Stimulated activated CD4-positive, alpha-beta T cell treated with anti-CD3 and anti-CD28 coated beads, Interleukin-12 subunit alpha, Interleukin-12 subunit beta, amount 100 ng/mL, for 4 hours (primary cell): ENCODE data around the gene ERICH3.
"Not testable (repeated sequence)": the region's sequence is repeated elsewhere in the genome, so short reads cannot be mapped to it uniquely, and the experiment has no call there.

Experiments
- DNase-seq: peaks from one replicate; pipeline ENCODE4 v3.0.0-alpha.2; 2020

Gene ERICH3

GRCh38 chr1:74674278-74675048, 871 bp upstream of the ERICH3 start:
- DNase-seq = no peak

GRCh38 chr1:74670866-74671265, 2.7 kb downstream of the ERICH3 start:
- DNase-seq = not testable (repeated sequence)

DNA sequence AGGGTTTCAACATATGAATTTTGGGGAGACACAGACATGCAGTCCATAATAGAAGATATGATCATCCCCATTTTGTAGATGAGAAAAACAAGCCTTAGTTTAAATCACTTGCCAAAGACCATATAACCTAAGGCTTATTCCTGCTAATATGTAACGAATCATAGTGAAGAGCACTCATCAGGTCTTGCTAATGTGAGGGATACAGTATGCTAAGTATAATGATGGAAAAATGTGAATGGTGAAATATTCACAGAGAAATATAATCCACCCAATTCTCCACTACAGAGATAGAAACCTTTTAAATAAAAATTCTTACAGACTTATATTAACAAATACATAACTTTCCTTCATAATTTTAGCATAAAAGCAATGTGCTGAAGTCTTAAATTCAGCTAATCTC, 18.9 kb downstream of the ERICH3 start:
- no peak for DNase-seq

- DNase-seq = no peak
Observed at GRCh38 chr1:74652711-74653139, 20.9 kb downstream of the ERICH3 start.

- no peak for DNase-seq
Observed at GRCh38 chr1:74650561-74650960, 23.0 kb downstream of the ERICH3 start.

GRCh38 chr1:74641876-74642275, 31.7 kb downstream of the ERICH3 start:
- DNase-seq = no peak

- no peak for DNase-seq
Observed at GRCh38 chr1:74641161-74641560, 32.4 kb downstream of the ERICH3 start.

DNA sequence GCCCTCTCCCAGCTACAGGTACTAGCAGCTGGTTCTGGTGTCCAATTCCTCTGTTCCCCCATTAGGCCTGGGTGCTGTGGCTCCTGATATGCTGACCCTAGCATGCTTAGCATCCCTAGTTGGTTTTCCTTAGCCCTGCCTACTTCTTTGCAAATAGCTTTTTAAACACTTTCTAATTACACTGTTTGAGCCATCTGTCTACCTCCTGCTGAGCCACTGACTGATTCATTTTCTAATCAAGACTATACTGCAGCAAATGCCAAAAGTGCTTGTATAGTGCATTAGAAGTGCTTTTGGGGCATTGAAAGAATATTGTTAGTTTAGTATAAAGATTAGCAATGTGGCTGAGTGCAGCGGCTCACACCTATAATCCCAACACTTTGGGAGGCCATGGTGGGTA, 36.3 kb downstream of the ERICH3 start:
- no peak for DNase-seq

DNA sequence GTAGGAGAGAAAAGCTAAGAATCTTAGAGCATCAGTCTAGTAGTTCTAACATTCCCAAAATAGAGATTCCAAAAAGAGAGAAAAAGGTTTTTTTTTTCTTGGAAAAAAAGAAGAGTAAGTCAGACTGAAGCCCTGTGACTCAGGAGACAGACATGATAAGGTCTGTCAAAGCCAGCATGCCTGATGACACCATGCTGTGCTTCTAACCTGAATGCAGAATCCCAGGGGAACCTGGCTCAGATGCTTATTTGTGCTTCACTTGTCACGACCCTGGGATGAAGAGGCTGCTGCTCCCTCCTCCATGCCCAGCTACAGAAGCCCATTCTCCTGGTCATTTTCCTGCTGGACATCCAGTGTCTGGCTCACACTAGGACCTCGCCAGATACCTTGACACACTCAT, 44.3 kb downstream of the ERICH3 start:
- no peak for DNase-seq

DNA sequence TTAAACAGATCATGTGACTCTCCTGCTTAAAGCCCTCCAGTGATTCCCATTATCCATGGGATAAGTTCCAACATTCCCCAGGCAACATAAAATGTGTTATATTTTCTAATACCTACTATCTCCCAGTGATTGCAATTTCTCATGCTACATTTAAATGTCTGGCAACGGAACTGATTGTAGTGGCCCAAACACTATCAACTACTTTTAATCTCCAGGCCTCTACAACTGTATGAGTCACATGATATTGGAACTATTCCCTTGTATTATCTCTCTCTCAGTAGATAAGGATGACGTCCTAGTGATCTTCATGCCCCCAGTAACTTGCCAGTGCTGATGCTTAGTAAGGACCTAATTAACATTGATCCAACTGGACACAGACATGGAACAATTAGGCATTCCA, 49.9 kb downstream of the ERICH3 start:
- no peak for DNase-seq

GRCh38 chr1:74620242-74620641, 53.4 kb downstream of the ERICH3 start:
- no peak for DNase-seq

GRCh38 chr1:74618974-74619373, 54.6 kb downstream of the ERICH3 start:
- no peak for DNase-seq

DNA sequence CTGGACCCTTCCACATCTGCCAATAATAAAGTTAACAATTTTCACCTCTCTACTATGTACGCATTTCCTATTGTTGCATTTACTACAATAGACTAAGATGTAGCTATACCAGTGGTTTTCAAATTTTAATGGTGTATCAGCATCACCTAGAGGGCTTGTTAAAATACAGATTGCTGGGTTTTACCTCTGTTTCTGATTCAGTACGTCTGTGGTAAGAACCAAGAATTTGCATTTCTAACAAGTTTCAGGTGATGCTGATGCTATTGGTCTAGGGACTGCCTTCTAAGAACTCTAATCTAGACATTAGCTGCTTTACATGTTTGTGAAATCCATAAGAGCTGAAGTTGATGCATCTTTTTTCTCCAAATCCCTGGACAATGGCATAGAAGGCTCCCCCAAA, 59.7 kb downstream of the ERICH3 start:
- no peak for DNase-seq

DNA sequence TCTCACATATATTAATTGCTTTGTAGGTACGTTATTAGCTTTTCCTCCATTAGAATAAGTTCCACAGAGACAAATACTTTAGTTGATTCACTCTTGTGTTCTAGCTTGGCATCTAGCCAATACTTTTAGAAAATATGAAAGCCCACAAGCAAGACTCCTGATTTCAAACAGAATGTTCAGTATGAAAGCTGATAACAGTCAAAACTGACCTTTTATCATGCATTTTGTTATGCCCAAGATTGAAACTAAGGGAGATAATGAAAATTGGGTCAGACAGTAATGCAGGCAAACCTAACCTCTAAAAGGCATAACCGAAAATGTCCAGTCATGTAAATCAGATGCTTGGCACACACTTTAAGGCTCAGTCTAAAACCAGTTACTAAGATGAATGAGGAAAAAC, 61.7 kb downstream of the ERICH3 start:
- DNase-seq = no peak

DNA sequence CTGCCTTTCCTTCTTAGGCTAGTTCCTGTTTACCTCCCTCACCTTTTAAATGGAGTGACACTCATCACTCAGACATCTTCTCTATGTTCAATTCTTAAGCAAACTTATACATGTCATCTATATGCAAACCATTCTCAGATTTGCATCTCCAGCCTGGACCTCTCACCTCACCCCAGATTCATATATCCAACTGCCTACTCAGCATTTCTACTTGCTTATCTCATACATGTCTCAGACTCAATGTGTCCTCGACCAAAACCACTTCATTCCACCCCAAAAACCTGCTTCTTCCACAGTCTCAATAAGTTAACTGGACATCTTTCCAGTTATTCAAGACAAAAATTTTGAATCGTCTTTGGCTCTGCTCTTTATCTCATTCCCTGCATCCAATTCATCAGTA, 62.6 kb downstream of the ERICH3 start:
- no peak for DNase-seq

DNA sequence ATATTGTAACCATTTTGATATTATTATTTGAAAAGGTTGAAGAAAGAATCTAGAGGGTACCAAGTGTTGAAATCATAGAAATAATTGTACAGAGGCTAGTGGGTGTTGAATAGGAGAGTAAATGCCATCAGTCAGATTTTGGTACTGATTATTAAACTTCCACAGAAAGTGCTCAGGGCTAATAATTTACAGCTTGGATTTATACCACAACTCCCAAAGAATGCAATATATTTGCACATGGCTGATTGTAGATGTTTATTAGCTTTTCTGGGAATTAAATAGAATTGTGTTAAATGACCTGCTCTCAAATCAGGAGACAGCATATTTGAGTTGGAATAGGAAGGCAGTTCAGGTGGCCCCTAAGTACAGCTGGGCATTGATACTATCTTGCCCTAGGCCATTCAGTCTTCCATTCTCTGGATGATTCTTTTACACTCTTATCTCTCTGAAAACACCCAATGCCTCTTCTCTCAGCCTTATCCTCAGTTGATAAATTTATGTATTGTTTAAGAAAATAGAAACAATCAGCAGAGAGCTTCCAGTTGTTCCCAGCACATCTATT, 63.7 kb downstream of the ERICH3 start:
- no peak for DNase-seq

- DNase-seq = no peak
Observed at GRCh38 chr1:74596717-74597116, 76.9 kb downstream of the ERICH3 start.

DNA sequence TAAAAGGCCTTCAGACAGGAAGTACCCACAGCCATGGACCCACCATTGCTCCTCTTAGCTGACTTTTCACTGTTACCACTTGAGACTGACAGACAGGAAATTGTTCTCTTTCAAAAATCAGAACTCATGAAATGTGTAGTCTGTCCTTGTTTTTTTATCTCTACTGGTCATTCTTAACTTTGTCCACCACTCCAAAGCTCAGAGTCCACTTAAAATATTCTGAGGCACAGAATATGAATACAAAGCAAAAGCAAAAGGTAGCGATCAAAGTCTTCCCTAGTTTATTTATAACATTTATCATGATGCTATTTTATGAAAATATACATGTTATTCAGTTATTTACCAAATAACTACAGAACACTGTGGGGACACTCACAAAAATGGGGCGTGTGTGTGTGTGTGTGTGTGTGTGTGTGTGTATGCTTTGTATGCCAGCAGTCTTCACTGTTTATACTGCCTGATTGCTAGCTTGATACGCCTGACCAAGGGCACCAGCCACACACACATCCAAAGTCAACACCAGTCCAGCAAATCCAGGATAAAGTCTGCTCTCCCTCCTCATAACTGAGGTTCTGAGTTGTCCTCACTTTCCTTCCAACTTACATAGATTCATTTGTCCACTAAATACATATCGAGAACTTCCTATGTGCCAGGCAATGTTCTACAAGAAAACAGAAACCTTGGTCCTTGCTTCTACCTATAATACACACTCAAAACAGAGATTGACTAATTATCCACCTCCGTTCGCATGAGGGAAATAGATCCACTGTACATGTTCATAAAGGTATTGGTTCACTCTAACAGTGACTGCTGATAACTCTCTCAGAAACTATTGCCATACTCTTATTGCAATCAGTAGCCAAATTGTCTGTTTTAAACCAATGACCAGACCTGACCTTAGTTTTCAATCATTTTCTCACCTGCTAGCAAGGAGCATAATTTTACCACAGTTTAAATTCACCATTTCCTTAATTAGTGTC, 79.4 kb downstream of the ERICH3 start:
- DNase-seq = no peak

DNA sequence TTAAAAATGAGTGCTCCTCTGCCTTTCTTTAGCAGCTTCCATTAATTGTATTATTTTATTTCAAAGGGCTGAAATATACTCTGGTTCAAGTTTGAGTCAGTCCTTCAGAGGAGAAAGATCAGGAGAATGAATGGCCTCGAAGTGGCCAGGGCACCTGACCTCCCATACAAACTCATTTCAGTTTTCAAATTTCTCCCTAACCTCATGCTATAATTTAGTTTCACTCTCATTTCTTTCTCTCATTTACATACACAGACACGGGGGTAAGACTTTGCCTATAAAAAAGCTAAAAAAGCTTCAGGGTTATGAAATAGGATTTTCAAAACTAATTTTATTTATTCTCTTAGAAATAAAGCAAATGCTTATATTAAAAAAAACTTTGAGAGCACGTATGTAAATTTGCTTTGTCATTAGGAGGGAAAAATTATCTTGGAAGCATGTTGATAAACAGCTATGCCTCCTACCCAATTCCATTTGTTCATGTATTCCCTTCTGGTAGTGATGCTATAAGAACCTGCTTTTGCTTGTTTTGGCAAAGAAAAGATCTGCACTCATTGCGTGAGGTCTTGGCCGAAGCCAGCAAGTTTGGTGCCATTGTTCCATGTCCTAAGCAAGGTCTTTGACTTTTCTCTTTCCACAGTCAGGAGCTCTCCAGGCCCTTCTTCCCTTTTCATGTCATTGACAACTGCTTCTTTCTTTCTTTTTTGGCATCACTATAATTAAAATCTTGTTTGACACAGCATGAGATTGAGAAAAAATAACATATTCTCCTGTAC, 80.8 kb downstream of the ERICH3 start:
- DNase-seq = no peak

DNA sequence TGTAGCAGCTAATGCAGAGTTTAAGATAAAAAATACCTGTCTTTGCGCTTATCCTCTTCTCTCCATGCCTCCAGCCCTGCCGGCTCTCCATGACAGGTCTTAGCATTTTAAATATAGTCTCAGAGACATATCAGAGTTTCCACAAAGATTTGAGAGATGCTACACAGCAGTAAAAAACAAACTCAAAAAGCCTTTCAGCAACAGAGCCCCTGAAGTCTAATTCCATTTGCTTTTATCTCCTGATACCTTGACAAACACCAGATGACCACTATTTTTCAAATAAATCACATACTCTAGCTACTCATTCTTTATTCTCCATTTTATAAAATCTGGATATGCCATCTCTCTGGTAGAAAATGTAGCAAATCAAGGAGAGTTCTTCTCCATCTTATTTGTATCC, 81.6 kb downstream of the ERICH3 start:
- no peak for DNase-seq

DNA sequence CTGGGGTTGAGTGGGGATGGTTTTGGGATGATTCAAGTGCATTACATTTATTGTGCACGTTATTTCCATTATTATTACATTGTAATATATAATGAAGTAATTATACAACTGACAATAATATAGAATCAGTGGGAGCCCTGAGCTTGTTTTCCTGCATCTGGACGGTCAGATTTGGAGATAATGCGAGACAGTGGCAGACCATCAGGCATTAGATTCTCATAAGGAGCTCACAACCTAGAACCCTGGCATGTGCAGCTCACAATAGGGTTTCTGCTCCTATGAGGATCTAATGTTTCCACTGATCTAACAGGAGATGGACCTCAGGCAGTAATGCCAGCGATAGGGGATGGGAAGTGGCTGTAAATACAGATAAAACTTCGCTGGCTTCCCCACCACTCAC, 83.3 kb downstream of the ERICH3 start:
- DNase-seq = no peak

DNA sequence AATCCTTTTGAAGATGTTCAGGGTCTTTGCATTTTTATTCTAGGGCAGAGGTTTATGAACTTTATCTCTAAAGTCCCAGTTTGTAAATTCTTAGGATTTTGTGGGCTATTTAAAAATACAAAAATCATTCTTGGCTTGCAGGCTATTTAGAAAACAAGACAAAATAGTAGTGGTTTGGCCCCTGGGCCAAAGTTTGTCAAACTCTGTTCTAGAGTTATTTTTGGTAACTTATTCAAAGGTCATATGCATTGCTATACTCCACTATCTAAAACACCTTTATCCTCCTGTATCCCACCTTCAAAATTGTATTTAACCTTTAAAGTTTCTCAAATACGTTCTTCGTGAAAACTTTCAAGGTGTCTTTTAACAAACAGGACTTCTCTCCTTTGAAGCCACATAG, 85.7 kb downstream of the ERICH3 start:
- no peak for DNase-seq
